Heart left ventricle (tissue), 16 donors: Measurements from ENCODE around the gene DNPEP. TPM values are rescaled to one million over a fixed set of nuclear protein-coding genes. Genes with fewer than 3 reads are reported as not detected.

Experiments used
- ATAC-seq, 4 donors: fragments of 200-7000 bp; cut with Tn5 transposase; one replicate each; pipeline ENCODE4 v1.9.1; 2020 to 2022; ENCODE audit warnings: moderate library complexity in 4 of 4, mild to moderate bottlenecking in 3 of 4, moderate number of reproducible peaks in 1 of 4
- DNase-seq, 5 donors: peaks; one replicate each; pipeline ENCODE4 v3.0.0-alpha.2; 2020
- H3K27ac ChIP-seq, 12 donors: fragments of 200-600 bp; sonication (generic) in 4 of 12; one replicate each; pipeline versions ENCODE4 v1.5.0 to v1.8.0; 2016 to 2022; ENCODE audit warnings: mild to moderate bottlenecking in 2 of 12
- H3K27me3 ChIP-seq, 9 donors: fragments of 200-600 bp; sonication (generic) in 2 of 9; one replicate each; pipeline versions ENCODE4 v1.5.1 to v1.8.0; 2016 to 2022; ENCODE audit warnings: mild to moderate bottlenecking in 3 of 9
- H3K36me3 ChIP-seq, 9 donors: fragments of 200-600 bp; sonication (generic) in 2 of 9; one replicate each; pipeline versions ENCODE4 v1.5.0 to v1.8.0; 2018 to 2022; ENCODE audit warnings: mild to moderate bottlenecking in 2 of 9
- H3K4me1 ChIP-seq, 12 donors: fragments of 200-600 bp; sonication (generic) in 4 of 12; one replicate each; pipeline versions ENCODE4 v1.5.0 to v1.8.0; 2016 to 2022; ENCODE audit warnings: mild to moderate bottlenecking in 3 of 12
- H3K4me3 ChIP-seq, 12 donors: fragments of 200-600 bp; sonication (generic) in 4 of 12; one replicate each; pipeline versions ENCODE4 v1.5.0 to v1.8.0; 2017 to 2022; ENCODE audit warnings: mild to moderate bottlenecking in 9 of 12, moderate library complexity in 4 of 12
- H3K9me3 ChIP-seq, 12 donors: fragments of 200-600 bp; sonication (generic) in 4 of 12; one replicate each; pipeline versions ENCODE4 v1.5.0 to v1.8.0; 2016 to 2022; ENCODE audit warnings: mild to moderate bottlenecking in 1 of 12
- CTCF ChIP-seq, 12 donors: fragments of 200-600 bp; sonication (generic) in 4 of 12; IDR thresholded peaks; one replicate each; pipeline versions ENCODE4 v1.5.0 to v1.8.0; 2018 to 2022; ENCODE audit warnings: antibody characterized with exemption in 12 of 12, mild to moderate bottlenecking in 5 of 12
- POLR2A ChIP-seq, 2 donors: fragments of 450-650 bp; IDR thresholded peaks; one replicate each; pipeline ENCODE4 v1.6.1; 2017; ENCODE audit warnings: antibody characterized with exemption in 2 of 2, mild to moderate bottlenecking in 2 of 2, moderate library complexity in 2 of 2
- WGBS, 4 donors: extraction: QIAGEN DNeasy Blood & Tissue Kit in 2 of 4; methylation state at CpG; one replicate each; pipeline versions ENCODE4 v1.1.5 to v1.1.7; 2013 to 2018; 5-methylcytosine and 5-hydroxymethylcytosine counted together
- intact Hi-C, 10 donors: fragments of 100-400 bp; cut with DNase I; formaldehyde crosslinking; loops; one replicate each; pipeline versions ENCODE4 v1.11.1 to v1.14.2; 2022
- polyA plus RNA-seq, 2 donors: library from polyadenylated mRNA; stranded (reverse); fragments of 200-250 nt; gene quantifications; one replicate each; pipeline ENCODE4 v1.2.3, GENCODE V29; 2013
- total RNA-seq, 9 donors: library from RNA; depleted of rRNA in 2 of 9; stranded (reverse); fragments of >200 nt in 2 of 9; fragmentation: NEBNext Ultra II Directional in 3 of 9; extraction: Animal tissue kit (Norgen Biotek cat#: 25700) in 3 of 9; gene quantifications; one replicate each; pipeline versions ENCODE4 v1.1.0 to v1.2.4, GENCODE V29; 2016 to 2023
- donor health status: ischemic (EF 13 %, LVEDD 7.1; RV severe dilation, severe dysfunction).
- donor health status: healthy with polysubstance abuse.
- donor health status: DM: no; HTN: yes; CAD: no.
- donor health status: DM: no; HTN: no; CAD: no.
- donor health status: ischemic (EF 25% LVEDD 6.9; RV normal size, moderate dysfunction).
- donor health status: ischemic (EF 25% LVEDD 5.7; RV mildly dilated, moderate dysfunction).
- donor health status: healthy.
- donor health status: DM: yes; HTN: yes; CAD: no.
- donor health status: ischemic (EF 35%, LVEDD 5.7; RV mildly dilated, moderate dysfunction).
- donor health status: nonischemic (EF 11% LVEDD 7.7; RV severe dilation, severe dysfunction).
- donor health status: DM: yes; HTN: yes; CAD: no.
- donor health status: PGD.
- donor health status: ischemic (EF 29% LVEDD 5.4; RV normal size, mild dysfunction).
- donor health status: nonischemic (EF 23%, LVEDD 6.1; RV moderate dilation, normal function).

DNPEP gene
- total and polyA plus RNA-seq, 11 donors = 61.3 to 101 (median 71.8) TPM

GRCh38 chr2:219405451-219405850 lies 17.7 kb upstream of the DNPEP start:
- WGBS, 4 donors = 49 to 60% (median 55%) methylated on average over 7 to 9 of the region's 9 CpGs
- peak; percentile 68 to 79 (median 74) for ATAC-seq
- Histone ChIP-seq H3K4me3 (peak overlapping the region in 1 of 12 donors; percentile 22), H3K27me3 (peaks cover 0 to 3% (median 0%) of the 10 kb centered on the region in 9 donors), H3K9me3 (no peaks in the 10 kb centered on the region), H3K4me1 (peaks cover 0 to 63% (median 19%) of the 10 kb centered on the region in 12 donors), H3K27ac (peak overlapping the region; percentile 83 to 99 (median 92)), H3K36me3 (no peaks in the 10 kb centered on the region)
- intact Hi-C loops = loop anchor here in 7 of 10 donors (1.0 to 10.0 kb wide), 9 partner anchors 12 to 219 kb away; partner anchors contain the start of genes SPEG (in 2 of the 7) and SLC4A3 (in 1 of the 7)
- TF ChIP-seq POLR2A (IDR thresholded peaks at IDR 0.05) (no peak), CTCF (IDR thresholded peaks at IDR 0.05) (peak in 10 of 12 donors; percentile 4 to 57 (median 40))
- DNase-seq = peak in 4 of 5 donors; percentile 71 to 86 (median 78)

GRCh38 chr2:219404954-219405353 lies 17.2 kb upstream of the DNPEP start:
- DNase-seq = peak in 4 of 5 donors; percentile 63 to 84 (median 78)
- WGBS, 4 donors = 42 to 62% (median 46%) methylated on average over 5 to 7 of the region's 7 CpGs
- H3K4me3 ChIP-seq = peak overlapping the region in 7 of 12 donors; percentile 3 to 37 (median 19)

DNA sequence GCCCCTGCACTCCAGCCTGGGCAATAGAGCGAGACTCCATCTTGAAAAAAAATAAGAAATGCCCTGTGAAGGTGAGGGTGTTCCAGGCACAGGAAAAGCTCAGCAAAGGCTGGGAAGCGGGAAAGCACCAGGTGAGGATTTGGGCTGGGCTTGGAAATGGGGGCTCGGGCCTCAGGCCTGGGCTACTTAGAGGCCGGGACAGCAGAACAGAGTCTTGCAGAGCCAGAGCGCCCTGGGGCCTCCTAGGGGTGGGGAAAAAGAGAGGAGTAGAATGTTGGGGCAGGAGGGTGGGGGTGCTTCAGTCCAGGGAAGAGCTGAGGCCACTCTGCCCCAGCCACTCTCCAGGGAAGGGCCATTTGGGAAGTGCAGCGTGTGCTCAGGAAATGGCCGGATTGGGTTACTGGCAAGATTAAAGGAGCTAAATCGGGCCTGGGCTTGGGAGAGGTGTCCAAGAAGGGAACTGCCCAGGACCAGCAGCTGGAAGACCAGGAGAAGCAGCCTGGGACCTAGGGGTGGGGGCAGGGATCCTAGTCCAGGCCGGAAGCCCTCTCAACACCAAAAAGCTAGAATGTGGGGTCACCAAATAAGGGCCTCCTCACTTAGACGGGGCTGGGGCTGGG lies 16.7 kb upstream of the DNPEP start:
- no peaks in the 10 kb centered on the region for H3K36me3 ChIP-seq
- peak overlapping the region in 7 of 12 donors; percentile 3 to 37 (median 19) for H3K4me3 ChIP-seq
- ATAC-seq = peak; percentile 57 to 66 (median 60)
- 42 to 52% (median 50%) methylated on average over 10 of the region's 10 CpGs for WGBS, 4 donors
- DNase-seq = peak in 4 of 5 donors; percentile 55 to 77 (median 67)
- H3K4me1 ChIP-seq = peaks cover 0 to 61% (median 17%) of the 10 kb centered on the region in 12 donors
- TF ChIP-seq CTCF (IDR thresholded peaks at IDR 0.05) (no peak), POLR2A (IDR thresholded peaks at IDR 0.05) (no peak)
- intact Hi-C loops = loop anchor here in 7 of 10 donors (2.0 to 10.0 kb wide), 12 partner anchors 16 to 220 kb away; partner anchors contain the start of genes SPEG (in 2 of the 7) and SLC4A3 (in 1 of the 7)
- H3K27ac ChIP-seq = peak overlapping the region; percentile 83 to 99 (median 92)
- peaks cover 0 to 3% (median 0%) of the 10 kb centered on the region in 9 donors for H3K27me3 ChIP-seq
- no peaks in the 10 kb centered on the region for H3K9me3 ChIP-seq

More at GRCh38 chr2:219404954-219405353, 17.2 kb upstream of the DNPEP start:
- Histone ChIP-seq H3K27ac (peak overlapping the region; percentile 83 to 99 (median 92)), H3K36me3 (no peaks in the 10 kb centered on the region), H3K4me1 (peaks cover 0 to 63% (median 19%) of the 10 kb centered on the region in 12 donors), H3K27me3 (peaks cover 0 to 3% (median 0%) of the 10 kb centered on the region in 9 donors), H3K9me3 (no peaks in the 10 kb centered on the region)
- TF ChIP-seq POLR2A (IDR thresholded peaks at IDR 0.05) (peak in 1 of 2 donors; percentile 45), CTCF (IDR thresholded peaks at IDR 0.05) (peak in 1 of 12 donors; percentile 7)
- intact Hi-C loops = loop anchor here in 7 of 10 donors (1.0 to 10.0 kb wide), 13 partner anchors 12 to 220 kb away; partner anchors contain the start of genes SPEG (in 2 of the 7) and SLC4A3 (in 1 of the 7)
- ATAC-seq = peak; percentile 72 to 76 (median 75)

- H3K4me3 ChIP-seq = no peak overlapping the region
- H3K36me3 ChIP-seq = no peaks in the 10 kb centered on the region
- H3K27ac ChIP-seq = peak overlapping the region; percentile 83 to 99 (median 92)
- peaks cover 0 to 3% (median 0%) of the 10 kb centered on the region in 9 donors for H3K27me3 ChIP-seq
- DNase-seq = no peak
- no peaks in the 10 kb centered on the region for H3K9me3 ChIP-seq
- no peak for ATAC-seq
- peaks cover 0 to 57% (median 17%) of the 10 kb centered on the region in 12 donors for H3K4me1 ChIP-seq
- no peak for TF ChIP-seq CTCF (IDR thresholded peaks at IDR 0.05)
- no peak for TF ChIP-seq POLR2A (IDR thresholded peaks at IDR 0.05)
- intact Hi-C loops = loop anchor here in 9 of 10 donors (1.0 to 10.0 kb wide), 14 partner anchors 17 to 221 kb away; partner anchors contain the start of genes SPEG (in 2 of the 9) and SLC4A3 (in 1 of the 9)
- 89 to 92% (median 90%) methylated on average over 9 of the region's 9 CpGs for WGBS, 4 donors
Observed at GRCh38 chr2:219403861-219404260, 16.1 kb upstream of the DNPEP start.
